Body of pancreas (tissue), 4 donors: ENCODE data around the gene TSHZ2.

Source experiments
- CTCF ChIP-seq, 7 experiments: fragments of 450-650 bp in 4 of 7; fragments of 200-600 bp in 3 of 7; sonication (generic) in 3 of 7; IDR thresholded peaks; one replicate each; pipeline ENCODE4 v1.5.1; 2016 to 2019; ENCODE audit warnings: antibody characterized with exemption in 7 of 7
- POLR2A ChIP-seq, 3 donors: fragments of 450-650 bp; IDR thresholded peaks; one replicate each; pipeline ENCODE4 v1.6.1; 2016; ENCODE audit warnings: antibody characterized with exemption in 3 of 3, mild to moderate bottlenecking in 2 of 3

GRCh38 chr20:53298260-53298659 lies 326.1 kb downstream of the TSHZ2 start:
- no peak for TF ChIP-seq CTCF (IDR thresholded peaks at IDR 0.05)
- no peak for TF ChIP-seq POLR2A (IDR thresholded peaks at IDR 0.05)
